ENCODE measurements around the gene SPEG. TPM values are rescaled to one million over a fixed set of nuclear protein-coding genes. Genes with fewer than 3 reads are reported as not detected.
A peak's percentile ranks its signal among the peaks of the same experiment; 100 is the strongest.

The SPEG gene
- total RNA-seq, 1 donor from 2014 or later: 145 TPM

DNA sequence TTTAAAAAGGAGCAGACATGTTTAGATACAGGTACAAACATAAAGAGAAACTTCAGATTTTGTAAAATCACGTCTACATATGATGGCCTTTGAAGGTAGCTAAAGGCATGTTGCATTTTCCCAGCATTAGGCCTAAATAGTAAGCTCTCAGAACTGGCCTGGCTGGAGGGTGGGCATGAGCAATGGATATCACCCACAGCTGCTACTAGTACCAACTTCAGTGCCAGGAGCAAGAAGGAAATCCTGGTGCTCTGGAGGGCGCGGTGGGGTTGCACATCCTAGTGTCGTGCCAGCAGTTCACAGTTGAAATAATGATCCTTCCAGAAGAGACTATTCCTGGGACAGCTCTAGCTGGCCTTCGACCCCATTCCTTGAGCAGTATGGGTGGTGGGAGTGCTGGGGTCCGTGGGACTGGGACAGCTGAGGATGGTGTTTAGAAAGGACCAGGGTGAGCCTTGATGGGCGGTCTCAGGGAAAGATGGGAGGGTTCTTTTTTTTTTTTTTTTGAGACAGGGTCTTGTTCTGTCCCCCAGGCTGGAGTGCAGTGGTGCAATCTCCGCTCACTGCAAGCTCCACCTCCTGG lies 11.6 kb upstream of the SPEG start:
- TF ChIP-seq CTCF (IDR thresholded peaks at IDR 0.05; ENCODE audit: borderline replicate concordance): no peak
- H3K9me3 ChIP-seq (replicated peaks): no peaks in the 10 kb centered on the region
- H3K36me3 ChIP-seq: peaks cover 49% of the 10 kb centered on the region
- DNase-seq: no peak
- H3K27ac ChIP-seq (replicated peaks): peak overlapping the region; percentile 96
- intact Hi-C loops (cut with micrococcal nuclease): no loop called here
- peaks cover 21% of the 10 kb centered on the region for H3K4me1 ChIP-seq
- H3K4me3 ChIP-seq: peak overlapping the region; percentile 75
- H3K27me3 ChIP-seq (ENCODE audit: low read depth): peaks cover 53% of the 10 kb centered on the region

- intact Hi-C loops (cut with micrococcal nuclease): no loop called here
- H3K27ac ChIP-seq (replicated peaks): peak overlapping the region; percentile 96
- peaks cover 17% of the 10 kb centered on the region for H3K4me1 ChIP-seq
- peak overlapping the region; percentile 75 for H3K4me3 ChIP-seq
- H3K9me3 ChIP-seq (replicated peaks): no peaks in the 10 kb centered on the region
- H3K36me3 ChIP-seq: peaks cover 49% of the 10 kb centered on the region
- no peak for TF ChIP-seq CTCF (IDR thresholded peaks at IDR 0.05; ENCODE audit: borderline replicate concordance)
- H3K27me3 ChIP-seq (ENCODE audit: low read depth): peaks cover 45% of the 10 kb centered on the region
- no peak for DNase-seq
Measured at GRCh38 chr2:219423652-219424377, 10.8 kb upstream of the SPEG start.

DNA sequence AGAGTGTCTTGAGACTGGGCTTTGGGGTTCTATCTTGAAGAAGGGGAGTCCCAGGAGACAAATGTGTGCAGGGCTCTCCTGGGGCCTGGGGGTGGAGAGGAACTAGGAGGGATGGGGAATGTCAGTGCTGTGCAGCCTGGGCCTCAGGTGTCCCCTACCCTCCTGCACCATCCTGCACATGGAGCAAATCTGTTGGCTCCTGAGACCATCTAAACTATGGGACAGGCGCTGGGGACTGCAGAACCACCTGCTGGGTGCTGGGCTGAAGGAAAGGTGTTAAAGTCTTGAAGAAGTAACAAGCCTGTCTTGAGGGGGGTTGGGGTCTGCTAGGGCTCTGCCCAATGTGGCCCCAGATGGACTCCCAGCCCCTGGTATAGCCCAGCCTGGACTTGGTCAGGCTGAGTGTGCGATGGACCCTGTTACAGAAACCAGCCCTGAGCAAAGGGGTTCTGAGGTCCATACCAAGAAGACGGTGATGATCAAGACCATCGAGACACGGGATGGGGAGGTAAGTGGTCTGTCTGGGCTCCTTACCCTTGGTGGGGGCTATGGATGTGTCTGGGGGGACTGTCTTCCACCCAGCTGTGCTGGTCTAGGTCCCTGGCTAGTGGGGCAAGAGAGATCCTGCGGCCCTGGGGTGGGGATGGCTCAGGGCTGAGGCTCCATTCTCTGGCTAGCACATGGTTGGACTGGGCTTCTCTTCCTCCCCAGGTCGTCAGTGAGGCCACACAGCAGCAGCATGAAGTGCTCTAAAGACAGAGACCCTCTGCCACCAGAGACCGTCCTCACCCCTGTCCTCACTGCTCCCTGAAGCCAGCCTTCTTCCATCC lies 9.2 kb upstream of the SPEG start:
- peaks cover 9% of the 10 kb centered on the region for H3K4me1 ChIP-seq
- no peak for TF ChIP-seq CTCF (IDR thresholded peaks at IDR 0.05; ENCODE audit: borderline replicate concordance)
- H3K36me3 ChIP-seq: peaks cover 43% of the 10 kb centered on the region
- peaks cover 29% of the 10 kb centered on the region for H3K27me3 ChIP-seq (ENCODE audit: low read depth)
- H3K27ac ChIP-seq (replicated peaks): peak overlapping the region; percentile 96
- no peak overlapping the region for H3K4me3 ChIP-seq
- intact Hi-C loops (cut with micrococcal nuclease): no loop called here
- H3K9me3 ChIP-seq (replicated peaks): no peaks in the 10 kb centered on the region
- no peak for DNase-seq

GRCh38 chr2:219426068-219426443 lies 8.6 kb upstream of the SPEG start:
- intact Hi-C loops (cut with micrococcal nuclease): no loop called here
- no peaks in the 10 kb centered on the region for H3K9me3 ChIP-seq (replicated peaks)
- peak overlapping the region; percentile 96 for H3K27ac ChIP-seq (replicated peaks)
- H3K4me1 ChIP-seq: peaks cover 5% of the 10 kb centered on the region
- TF ChIP-seq CTCF (IDR thresholded peaks at IDR 0.05; ENCODE audit: borderline replicate concordance): no peak
- DNase-seq: no peak
- H3K36me3 ChIP-seq: peaks cover 37% of the 10 kb centered on the region
- no peak overlapping the region for H3K4me3 ChIP-seq
- peaks cover 23% of the 10 kb centered on the region for H3K27me3 ChIP-seq (ENCODE audit: low read depth)

DNA sequence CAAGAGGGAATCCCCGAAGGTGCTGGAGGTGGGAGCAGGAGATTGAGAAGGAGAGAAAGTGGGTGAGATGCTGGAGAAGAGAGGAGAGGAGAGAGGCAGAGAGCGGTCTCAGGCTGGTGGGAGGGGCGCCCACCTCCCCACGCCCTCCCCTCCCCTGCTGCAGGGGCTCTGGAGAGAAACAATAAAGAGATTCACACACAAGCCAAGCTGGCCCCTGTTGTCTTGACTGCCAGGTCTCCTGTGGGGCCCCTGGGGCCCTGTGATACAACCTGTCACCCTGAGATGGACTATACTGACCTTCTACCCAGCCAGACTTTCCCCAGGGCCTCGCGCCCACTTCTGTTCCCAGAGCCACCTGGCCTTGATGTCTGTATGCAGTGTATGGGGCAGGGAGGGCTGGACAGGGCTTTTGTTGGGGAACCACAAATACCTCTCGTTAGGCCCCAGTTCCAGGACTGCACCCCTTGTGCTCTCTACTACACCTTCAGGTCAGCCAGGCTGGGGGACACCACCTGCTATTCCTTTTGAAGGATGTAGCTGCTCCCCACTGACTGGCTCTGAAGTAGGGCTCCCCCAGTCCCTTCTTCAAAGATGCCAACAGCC lies 8.0 kb upstream of the SPEG start:
- no peak for TF ChIP-seq CTCF (IDR thresholded peaks at IDR 0.05; ENCODE audit: borderline replicate concordance)
- Histone ChIP-seq H3K4me3 (no peak overlapping the region), H3K36me3 (peaks cover 31% of the 10 kb centered on the region), H3K27me3 (ENCODE audit: low read depth) (peaks cover 18% of the 10 kb centered on the region), H3K4me1 (peaks cover 5% of the 10 kb centered on the region), H3K9me3 (replicated peaks) (no peaks in the 10 kb centered on the region), H3K27ac (replicated peaks) (peak overlapping the region; percentile 96)
- no peak for DNase-seq
- intact Hi-C loops (cut with micrococcal nuclease): no loop called here
